Stimulated activated CD4-positive, alpha-beta T cell treated with anti-CD3 and anti-CD28 coated beads, Interleukin-15, amount 100 ng/mL, for 1 hour (primary cell): ENCODE data around the gene ACADL.

Experiments used
- DNase-seq, 2 donors: peaks; one replicate each; pipeline ENCODE4 v3.0.0-alpha.2; 2020; ENCODE audit warnings: low read depth in 1 of 2, low spot score in 1 of 2

The ACADL gene

GRCh38 chr2:210170446-210171303 lies 54.6 kb downstream of the ACADL start:
- DNase-seq: peak; percentile 92 to 96

DNA sequence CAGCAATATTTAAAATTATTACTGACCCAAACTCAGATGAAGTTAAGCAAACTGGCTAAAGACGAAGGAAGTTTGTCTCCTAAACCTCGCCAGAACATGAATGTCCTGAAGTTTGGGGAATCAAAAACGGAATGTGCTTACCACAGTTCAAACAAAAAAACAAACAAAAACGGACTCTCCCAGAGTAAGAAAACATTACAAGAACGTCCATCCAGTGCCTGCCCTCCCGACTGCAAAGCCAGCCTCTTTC lies 55.1 kb downstream of the ACADL start:
- no peak for DNase-seq

- no peak for DNase-seq
These were observed 55.6 kb downstream of the ACADL start for GRCh38 chr2:210169516-210170195.

- no peak for DNase-seq
These were observed 58.0 kb downstream of the ACADL start for GRCh38 chr2:210167227-210167626.

- no peak for DNase-seq
These were observed 62.7 kb downstream of the ACADL start for GRCh38 chr2:210162466-210163124.

GRCh38 chr2:210159059-210159458 lies 66.2 kb downstream of the ACADL start:
- DNase-seq: no peak

- no peak for DNase-seq
These were observed 67.0 kb downstream of the ACADL start for GRCh38 chr2:210158236-210158635.

GRCh38 chr2:210157526-210157925 lies 67.7 kb downstream of the ACADL start:
- no peak for DNase-seq

DNA sequence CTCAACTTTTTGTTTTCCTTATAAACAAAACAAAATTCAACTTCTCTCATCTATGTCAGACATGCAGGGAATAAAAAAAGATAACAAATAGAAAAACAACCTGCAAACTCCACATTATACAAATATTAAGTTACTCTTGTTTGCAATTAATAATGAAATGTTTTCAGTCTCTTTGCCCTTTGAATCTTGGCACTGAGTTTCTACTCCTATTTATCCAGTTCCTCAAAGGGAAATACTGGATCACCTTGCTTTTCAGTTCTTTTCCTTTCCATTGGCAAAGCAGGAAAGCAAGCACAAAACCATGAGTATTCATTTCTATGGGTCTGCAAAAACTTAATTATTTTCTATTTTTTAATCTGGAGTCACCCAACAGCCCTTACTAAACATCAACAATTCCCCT lies 77.6 kb downstream of the ACADL start:
- DNase-seq: no peak
